OCI-LY1 (cell line): Measurements from ENCODE around the gene PTPA.

ENCODE experiments used
- H2AFZ ChIP-seq: fragments of 200-600 bp; sonication (generic), shearing (Covaris generic); 2 replicates; pipeline ENCODE4 v1.6.0; 2014; ENCODE audit warnings: antibody characterized with exemption, mild to moderate bottlenecking, low read length
- H3F3A ChIP-seq: fragments of 200-600 bp; sonication (generic), shearing (Covaris generic); 2 replicates; pipeline ENCODE4 v1.6.0; 2014; ENCODE audit warnings: mild to moderate bottlenecking, antibody characterized with exemption, low read length, moderate library complexity; ENCODE audit not compliant: insufficient read depth
- H3K27ac ChIP-seq: fragments of 200-600 bp; sonication (generic); 2 replicates; pipeline ENCODE4 v1.5.1; 2014; ENCODE audit warnings: low read length, mixed run types, mild to moderate bottlenecking, low read depth; ENCODE audit not compliant: poor library complexity, severe bottlenecking
- H3K27me3 ChIP-seq: fragments of 200-600 bp; sonication (generic); 2 replicates; pipeline ENCODE4 v1.6.0; 2014; ENCODE audit warnings: antibody characterized with exemption, mild to moderate bottlenecking, low read length, moderate library complexity; ENCODE audit not compliant: insufficient read depth
- H3K36me3 ChIP-seq: fragments of 200-600 bp; sonication (generic); 2 replicates; pipeline ENCODE4 v1.6.1; 2014; ENCODE audit warnings: mild to moderate bottlenecking, antibody characterized with exemption, low read length, moderate library complexity, mixed read lengths; ENCODE audit not compliant: insufficient read depth
- H3K4me1 ChIP-seq: fragments of 200-600 bp; sonication (generic); 2 replicates; pipeline ENCODE4 v1.5.1; 2014; ENCODE audit warnings: mild to moderate bottlenecking, low read length, moderate library complexity; ENCODE audit not compliant: insufficient read depth, severe bottlenecking
- H3K4me2 ChIP-seq: fragments of 200-600 bp; sonication (generic), shearing (Covaris generic); 2 replicates; pipeline ENCODE4 v1.6.1; 2014; ENCODE audit warnings: low read length
- H3K4me3 ChIP-seq: fragments of 200-600 bp; sonication (generic); 2 replicates; pipeline ENCODE4 v1.5.1; 2014; ENCODE audit warnings: low read length, low read depth, mild to moderate bottlenecking, mixed read lengths; ENCODE audit not compliant: poor library complexity, severe bottlenecking
- H3K79me2 ChIP-seq: fragments of 200-600 bp; shearing (Covaris generic); 2 replicates; pipeline ENCODE4 v1.6.1; 2016; ENCODE audit warnings: mixed run types, low read length, mixed read lengths; ENCODE audit not compliant: insufficient read depth
- H3K9ac ChIP-seq: fragments of 200-600 bp; sonication (generic), shearing (Covaris generic); 2 replicates; pipeline ENCODE4 v1.6.1; 2014; ENCODE audit warnings: mild to moderate bottlenecking, low read length, mixed read lengths
- H3K9me2 ChIP-seq: fragments of 200-600 bp; sonication (generic), shearing (Covaris generic); 2 replicates; pipeline ENCODE4 v1.6.1; 2014; ENCODE audit warnings: low read depth, mild to moderate bottlenecking, low read length, mixed read lengths
- H3K9me3 ChIP-seq: fragments of 200-600 bp; shearing (Covaris generic); 2 replicates; pipeline ENCODE4 v1.6.1; 2014; ENCODE audit warnings: low read length, mixed read lengths
- H4K20me1 ChIP-seq: fragments of 200-600 bp; sonication (generic), shearing (Covaris generic); 2 replicates; pipeline ENCODE4 v1.6.0; 2016; ENCODE audit warnings: mild to moderate bottlenecking, low read length; ENCODE audit not compliant: insufficient read depth
- EZH2 ChIP-seq: fragments of 200-600 bp; sonication (generic), shearing (Covaris generic); IDR thresholded peaks from 2 replicates; pipeline ENCODE4 v1.8.0; 2017; ENCODE audit warnings: borderline replicate concordance, mixed run types, mild to moderate bottlenecking, antibody characterized with exemption, low read length, moderate library complexity, mixed read lengths
- TF ChIP-seq, protein P1 (sequence below): fragments of 200-600 bp; sonication (generic), shearing (Covaris generic); IDR thresholded peaks from 2 replicates; pipeline ENCODE4 v1.5.1; 2017; ENCODE audit warnings: mild to moderate bottlenecking, antibody characterized with exemption, low read length, moderate library complexity, mixed read lengths

Gene PTPA

DNA sequence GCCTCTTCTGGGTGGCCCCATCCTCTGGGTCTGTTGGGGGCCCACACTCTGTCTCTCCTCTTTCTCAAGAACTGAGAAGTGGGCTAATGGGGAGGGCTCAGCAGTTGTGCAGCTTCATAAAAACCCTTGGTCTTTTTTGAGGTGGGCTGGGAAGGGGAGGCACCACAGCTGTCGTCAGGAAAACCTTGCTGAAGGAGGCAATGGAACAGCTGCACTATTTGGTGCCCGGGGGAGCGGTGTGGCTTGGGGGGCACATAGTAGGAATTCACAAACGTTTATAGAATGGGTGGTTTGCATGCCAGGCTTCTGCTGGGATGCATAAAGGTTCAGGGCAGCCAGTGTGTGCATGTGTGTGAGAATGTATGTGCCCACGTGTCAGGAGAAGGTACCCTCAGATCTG is 70.0 kb downstream of the PTPA start:
- Histone ChIP-seq H4K20me1 (no peaks in the 10 kb centered on the region), H3K79me2 (no peaks in the 10 kb centered on the region), H3K36me3 (no peaks in the 10 kb centered on the region), H3K9me3 (no peaks in the 10 kb centered on the region), H3K9me2 (no peaks in the 10 kb centered on the region), H3K4me3 (no peak overlapping the region), H3K27me3 (no peaks in the 10 kb centered on the region; the same call in 1 of the 2 replicates), H3K4me1 (peaks cover 18% of the 10 kb centered on the region), H3K4me2 (no peak overlapping the region), H3K27ac (no peak overlapping the region), H3K9ac (no peak overlapping the region), H3F3A (no peaks in the 10 kb centered on the region), H2AFZ (no peak overlapping the region)
- TF ChIP-seq EZH2, result no peak
- TF ChIP-seq, protein P1, sequence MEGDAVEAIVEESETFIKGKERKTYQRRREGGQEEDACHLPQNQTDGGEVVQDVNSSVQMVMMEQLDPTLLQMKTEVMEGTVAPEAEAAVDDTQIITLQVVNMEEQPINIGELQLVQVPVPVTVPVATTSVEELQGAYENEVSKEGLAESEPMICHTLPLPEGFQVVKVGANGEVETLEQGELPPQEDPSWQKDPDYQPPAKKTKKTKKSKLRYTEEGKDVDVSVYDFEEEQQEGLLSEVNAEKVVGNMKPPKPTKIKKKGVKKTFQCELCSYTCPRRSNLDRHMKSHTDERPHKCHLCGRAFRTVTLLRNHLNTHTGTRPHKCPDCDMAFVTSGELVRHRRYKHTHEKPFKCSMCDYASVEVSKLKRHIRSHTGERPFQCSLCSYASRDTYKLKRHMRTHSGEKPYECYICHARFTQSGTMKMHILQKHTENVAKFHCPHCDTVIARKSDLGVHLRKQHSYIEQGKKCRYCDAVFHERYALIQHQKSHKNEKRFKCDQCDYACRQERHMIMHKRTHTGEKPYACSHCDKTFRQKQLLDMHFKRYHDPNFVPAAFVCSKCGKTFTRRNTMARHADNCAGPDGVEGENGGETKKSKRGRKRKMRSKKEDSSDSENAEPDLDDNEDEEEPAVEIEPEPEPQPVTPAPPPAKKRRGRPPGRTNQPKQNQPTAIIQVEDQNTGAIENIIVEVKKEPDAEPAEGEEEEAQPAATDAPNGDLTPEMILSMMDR, result no peak

DNA sequence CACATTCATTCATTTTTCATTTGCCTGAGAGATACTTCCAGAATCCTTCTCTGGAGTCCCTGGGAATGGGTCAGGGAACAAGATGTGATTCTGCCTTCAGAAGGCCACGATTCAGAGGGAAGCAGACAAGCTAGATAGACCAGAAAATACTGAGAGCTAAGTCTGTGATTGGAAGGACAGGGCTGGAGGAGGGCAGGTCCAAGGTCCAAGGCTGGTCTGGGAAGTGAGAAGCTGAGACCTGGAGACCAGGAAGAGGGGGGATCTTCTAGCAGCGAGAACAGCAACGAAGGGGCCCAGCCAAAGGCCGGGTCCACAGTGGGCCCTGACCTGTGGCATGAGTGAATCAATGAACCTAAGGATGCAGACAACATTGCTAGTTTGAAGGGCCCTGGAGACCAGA is 70.9 kb downstream of the PTPA start:
- no peaks in the 10 kb centered on the region for H4K20me1 ChIP-seq
- H3K36me3 ChIP-seq, result no peaks in the 10 kb centered on the region; the same call in 1 of the 2 replicates
- H3K27me3 ChIP-seq, result peaks cover 4% of the 10 kb centered on the region
- TF ChIP-seq, protein P1, result no peak
- no peak for TF ChIP-seq EZH2
- H3K9me3 ChIP-seq, result peaks cover 2% of the 10 kb centered on the region; the same call in 1 of the 2 replicates
- no peak overlapping the region for H2AFZ ChIP-seq
- no peaks in the 10 kb centered on the region for H3F3A ChIP-seq
- H3K9me2 ChIP-seq, result no peaks in the 10 kb centered on the region
- peaks cover 9% of the 10 kb centered on the region for H3K4me1 ChIP-seq
- H3K79me2 ChIP-seq, result no peaks in the 10 kb centered on the region
- H3K4me3 ChIP-seq, result no peak overlapping the region
- no peak overlapping the region for H3K4me2 ChIP-seq
- no peak overlapping the region for H3K27ac ChIP-seq
- no peak overlapping the region for H3K9ac ChIP-seq

DNA sequence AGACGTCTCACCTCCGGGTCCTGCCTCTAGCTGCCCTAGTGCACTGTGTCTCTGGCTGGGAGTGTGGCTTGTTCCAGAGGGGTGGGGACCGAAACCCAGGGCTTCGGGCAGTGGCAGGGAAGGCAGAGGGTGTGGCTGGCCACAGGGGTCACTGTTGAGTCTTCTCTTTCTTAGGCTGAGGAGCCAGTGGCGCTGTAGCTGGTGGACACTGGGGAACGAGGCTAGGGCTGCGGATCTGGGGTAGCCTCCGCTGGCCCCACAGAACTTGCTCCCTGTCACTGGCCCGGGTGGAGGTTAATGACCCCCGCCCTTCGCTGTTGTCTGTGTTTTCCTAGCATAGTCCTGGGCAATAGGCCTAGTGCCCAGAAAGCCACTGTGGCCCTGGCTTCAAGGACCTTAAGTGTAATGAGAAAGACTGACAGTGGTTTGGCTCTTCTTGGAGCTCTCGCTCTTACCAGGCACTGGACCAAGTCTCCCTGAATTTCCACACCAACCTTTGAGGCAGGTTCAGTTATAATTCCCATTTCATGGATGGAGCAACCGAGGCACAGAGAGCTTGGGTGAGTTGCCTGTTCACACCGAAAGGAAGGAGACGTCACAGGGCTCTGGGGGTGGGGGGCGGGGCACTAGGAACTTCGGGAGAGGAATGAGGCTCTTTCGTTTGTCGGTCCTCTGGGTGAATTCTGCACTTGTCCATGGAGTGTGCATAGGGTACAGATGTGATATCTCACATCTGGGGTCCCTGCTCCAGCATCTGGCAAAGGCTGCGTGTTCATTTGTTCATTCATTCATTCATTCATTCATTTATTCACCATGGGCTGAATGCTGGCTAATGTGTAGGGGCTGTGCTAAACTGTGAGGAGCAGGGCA is 71.6 kb downstream of the PTPA start:
- H3K9ac ChIP-seq, result no peak overlapping the region
- peaks cover 8% of the 10 kb centered on the region for H3K27me3 ChIP-seq
- H3K4me2 ChIP-seq, result no peak overlapping the region

More for the DNA sequence above, 71.6 kb downstream of the PTPA start:
- H3F3A ChIP-seq, result no peaks in the 10 kb centered on the region
- H3K9me3 ChIP-seq, result peaks cover 6% of the 10 kb centered on the region; the same call in 1 of the 2 replicates
- TF ChIP-seq, protein P1, result peak; percentile 34; the same call in 1 of the 2 replicates
- no peak for TF ChIP-seq EZH2
- no peaks in the 10 kb centered on the region for H3K79me2 ChIP-seq
- no peak overlapping the region for H3K27ac ChIP-seq
- peaks cover 7% of the 10 kb centered on the region for H3K4me1 ChIP-seq
- H4K20me1 ChIP-seq, result no peaks in the 10 kb centered on the region
- H3K9me2 ChIP-seq, result no peaks in the 10 kb centered on the region
- no peaks in the 10 kb centered on the region; the same call in 1 of the 2 replicates for H3K36me3 ChIP-seq
- no peak overlapping the region for H3K4me3 ChIP-seq
- H2AFZ ChIP-seq, result no peak overlapping the region
